Upper lobe of left lung (tissue), 4 donors: ENCODE measurements around the gene METRNL.

Experiments used
- POLR2A ChIP-seq, 4 donors: fragments of 450-650 bp; IDR thresholded peaks; one replicate each; pipeline ENCODE4 v1.5.1; 2016 to 2017; ENCODE audit warnings: antibody characterized with exemption in 4 of 4, mild to moderate bottlenecking in 2 of 4
- POLR2AphosphoS5 ChIP-seq, 2 donors: sonication (generic); formaldehyde crosslinking; IDR thresholded peaks; one replicate each; pipeline ENCODE4 v1.5.1; 2017; ENCODE audit warnings: antibody characterized with exemption in 2 of 2
- TF ChIP-seq, protein P1 (sequence below), 6 experiments: fragments of 450-650 bp in 4 of 6; fragments of 200-600 bp in 2 of 6; sonication (generic) in 2 of 6; IDR thresholded peaks; one replicate each; pipeline ENCODE4 v1.5.1; 2016 to 2019; ENCODE audit warnings: antibody characterized with exemption in 6 of 6

DNA sequence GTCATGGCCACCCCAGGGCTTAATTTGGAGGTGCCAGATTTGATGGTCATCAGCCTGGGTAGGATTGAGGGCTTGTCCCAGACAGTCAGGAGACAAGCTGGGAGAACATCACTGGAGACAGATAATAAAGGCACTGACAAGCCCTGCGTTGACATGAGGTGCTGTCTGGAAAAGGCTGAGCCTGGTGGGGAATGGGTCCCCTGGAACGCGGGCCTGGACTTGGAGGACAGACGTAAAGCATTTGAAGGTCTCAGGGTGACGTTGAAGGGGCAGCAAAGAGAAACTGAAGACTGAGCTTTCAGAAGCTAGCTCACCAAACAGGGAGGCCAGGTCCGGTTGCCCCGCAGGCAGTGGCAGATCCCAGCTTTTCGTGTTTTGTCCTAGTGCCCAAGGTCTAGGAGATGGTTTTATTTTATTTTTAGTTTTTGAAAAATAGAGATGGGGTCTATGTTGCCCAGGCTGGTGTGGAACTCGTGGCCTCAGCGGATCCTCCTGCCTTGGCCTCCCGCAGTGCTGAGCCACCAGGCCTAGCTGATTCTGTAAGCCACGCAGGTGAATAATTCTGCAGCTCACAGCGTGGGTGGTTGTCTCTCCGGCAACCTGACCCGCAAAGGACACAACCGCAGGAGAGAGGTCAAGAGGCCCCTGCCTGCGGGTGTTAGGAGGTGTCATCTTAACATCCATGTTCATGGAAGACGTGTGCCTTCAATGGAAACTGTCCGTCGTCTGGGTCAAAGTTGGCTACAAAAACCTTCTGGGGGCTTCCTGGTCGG, 37.6 kb downstream of the METRNL start:
- TF ChIP-seq, protein P1, sequence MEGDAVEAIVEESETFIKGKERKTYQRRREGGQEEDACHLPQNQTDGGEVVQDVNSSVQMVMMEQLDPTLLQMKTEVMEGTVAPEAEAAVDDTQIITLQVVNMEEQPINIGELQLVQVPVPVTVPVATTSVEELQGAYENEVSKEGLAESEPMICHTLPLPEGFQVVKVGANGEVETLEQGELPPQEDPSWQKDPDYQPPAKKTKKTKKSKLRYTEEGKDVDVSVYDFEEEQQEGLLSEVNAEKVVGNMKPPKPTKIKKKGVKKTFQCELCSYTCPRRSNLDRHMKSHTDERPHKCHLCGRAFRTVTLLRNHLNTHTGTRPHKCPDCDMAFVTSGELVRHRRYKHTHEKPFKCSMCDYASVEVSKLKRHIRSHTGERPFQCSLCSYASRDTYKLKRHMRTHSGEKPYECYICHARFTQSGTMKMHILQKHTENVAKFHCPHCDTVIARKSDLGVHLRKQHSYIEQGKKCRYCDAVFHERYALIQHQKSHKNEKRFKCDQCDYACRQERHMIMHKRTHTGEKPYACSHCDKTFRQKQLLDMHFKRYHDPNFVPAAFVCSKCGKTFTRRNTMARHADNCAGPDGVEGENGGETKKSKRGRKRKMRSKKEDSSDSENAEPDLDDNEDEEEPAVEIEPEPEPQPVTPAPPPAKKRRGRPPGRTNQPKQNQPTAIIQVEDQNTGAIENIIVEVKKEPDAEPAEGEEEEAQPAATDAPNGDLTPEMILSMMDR (IDR thresholded peaks at IDR 0.05): no peak
- TF ChIP-seq POLR2AphosphoS5 (IDR thresholded peaks at IDR 0.05) (no peak), POLR2A (IDR thresholded peaks at IDR 0.05) (no peak)
